Endothelial cell of umbilical vein (primary cell): ENCODE data around the gene PRKAG2.

Experiments used
- CTCF ChIP-seq, 2 donors: IDR thresholded peaks; 1 replicate in 1 of 2; 2 replicates in 1 of 2; pipeline ENCODE4 v1.5.1; 2011; ENCODE audit warnings: low read length in 2 of 2, mild to moderate bottlenecking in 2 of 2, moderate library complexity in 2 of 2, control low read depth in 1 of 2, inconsistent platforms in 1 of 2, low read depth in 1 of 2; ENCODE audit not compliant: insufficient read depth in 1 of 2; ENCODE audit errors: extremely low read depth in 1 of 2
- EZH2 ChIP-seq: IDR thresholded peaks from 2 replicates; pipeline ENCODE4 v1.6.1; 2012; ENCODE audit warnings: borderline replicate concordance, low read depth, mild to moderate bottlenecking, moderate library complexity, low read length, inconsistent platforms; ENCODE audit not compliant: severe bottlenecking
- POLR2A ChIP-seq: IDR thresholded peaks from 2 replicates; pipeline ENCODE4 v1.6.1; 2012; ENCODE audit warnings: low read depth, mild to moderate bottlenecking, control low read depth, low read length
- TF ChIP-seq, protein P1 (sequence below): IDR thresholded peaks from 2 replicates; pipeline ENCODE4 v1.6.1; 2011; ENCODE audit not compliant: insufficient read depth, insufficient read length

DNA sequence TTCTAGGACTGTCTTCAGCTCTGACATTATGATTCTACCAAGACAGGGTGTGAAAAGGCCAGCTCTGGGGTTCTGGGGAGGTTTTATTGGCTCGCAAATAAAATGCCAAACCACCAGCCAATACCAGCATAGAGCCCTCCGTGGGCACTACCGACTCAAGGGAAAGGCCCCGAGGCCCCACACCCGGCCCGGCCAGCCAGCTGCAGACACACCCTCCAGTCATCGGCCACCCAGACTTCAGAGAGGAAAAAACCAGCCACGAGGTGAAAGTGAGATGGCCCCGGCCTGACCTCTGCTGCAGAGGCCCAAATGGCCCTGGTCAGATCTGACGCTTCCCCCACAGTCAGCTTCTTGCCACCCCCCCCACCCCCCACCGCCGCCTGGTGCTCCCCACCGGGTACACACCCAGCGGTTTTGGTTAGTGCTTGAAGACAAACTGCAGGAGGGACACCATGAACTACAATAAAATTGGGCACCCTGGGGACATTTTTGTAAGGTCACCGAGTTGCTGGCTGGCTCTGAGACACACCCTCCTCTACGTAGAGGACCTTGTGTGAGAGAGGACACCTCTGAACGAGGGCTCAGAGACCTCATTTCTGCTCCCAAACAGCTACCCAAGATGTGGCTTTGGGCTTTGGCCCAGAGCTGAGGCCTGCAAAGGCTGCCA lies 79.9 kb downstream of the PRKAG2 start:
- TF ChIP-seq CTCF (IDR thresholded peaks at IDR 0.05; ENCODE audit: extremely low read depth in 1 of 2, insufficient read depth in 1 of 2, low read depth in 1 of 2, low read length in 2 of 2) (no peak), POLR2A (no peak), EZH2 (no peak)
- TF ChIP-seq, protein P1, sequence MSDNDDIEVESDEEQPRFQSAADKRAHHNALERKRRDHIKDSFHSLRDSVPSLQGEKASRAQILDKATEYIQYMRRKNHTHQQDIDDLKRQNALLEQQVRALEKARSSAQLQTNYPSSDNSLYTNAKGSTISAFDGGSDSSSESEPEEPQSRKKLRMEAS: no peak
